ENCODE data around the gene JUP.
"Not testable (repeated sequence)": the region's sequence is repeated elsewhere in the genome, so short reads cannot be mapped to it uniquely, and the experiment has no call there.

JUP gene

DNA sequence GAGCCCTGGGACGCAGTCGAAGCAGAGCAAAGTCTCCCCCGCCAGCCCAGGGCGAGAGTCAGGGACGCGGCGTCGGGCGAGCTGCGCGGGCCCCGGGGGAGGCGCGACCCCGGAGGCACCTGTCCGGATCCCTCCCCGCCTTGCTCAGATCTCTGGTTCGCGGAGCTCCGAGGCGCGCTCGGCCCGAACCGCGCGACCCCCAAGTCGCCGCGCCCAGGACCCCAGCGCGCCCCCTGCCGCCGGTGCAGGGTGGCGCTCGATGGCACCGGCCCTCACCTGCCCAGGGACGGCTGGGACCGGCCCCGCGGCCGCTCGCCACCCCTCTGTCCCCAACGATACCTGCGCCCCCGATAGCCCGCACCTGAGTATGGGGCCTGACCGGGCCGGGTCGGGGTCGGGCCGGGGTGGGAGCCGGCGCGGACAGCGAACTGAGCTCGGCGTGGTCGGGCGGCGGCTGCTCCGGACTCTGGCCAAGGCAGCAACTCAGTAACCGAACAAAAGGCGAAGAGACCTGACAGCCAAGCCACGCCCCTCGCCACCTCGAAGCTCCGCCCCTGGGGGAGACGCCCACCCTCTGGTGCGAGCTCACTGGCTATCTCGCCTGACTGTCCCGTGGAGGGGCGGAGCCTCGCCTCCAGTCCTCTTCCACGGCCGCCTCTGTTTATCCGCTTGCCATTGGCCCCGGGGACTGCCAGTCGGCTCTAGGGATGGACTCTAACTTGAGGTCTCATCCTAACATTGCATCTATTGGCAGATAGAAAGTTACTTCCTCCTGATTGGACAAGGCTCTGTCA is at the start of gene JUP:
Gene JUP (minus strand): TSS at position 485 of the 794 bp plus-strand sequence. CDS start 14,857 bp downstream, outside the sequence.
- DNase-seq: peak; percentile 98

GRCh38 chr17:41835800-41836549 is 49.5 kb upstream of the JUP start, which contains the start of gene NT5C3B:
Gene NT5C3B (minus strand): TSS chr17:41836232. CDS start chr17:41836193, 39 bp downstream.
- no peak for DNase-seq

GRCh38 chr17:41835214-41835799 is 48.8 kb upstream of the JUP start:
- no peak for DNase-seq

DNA sequence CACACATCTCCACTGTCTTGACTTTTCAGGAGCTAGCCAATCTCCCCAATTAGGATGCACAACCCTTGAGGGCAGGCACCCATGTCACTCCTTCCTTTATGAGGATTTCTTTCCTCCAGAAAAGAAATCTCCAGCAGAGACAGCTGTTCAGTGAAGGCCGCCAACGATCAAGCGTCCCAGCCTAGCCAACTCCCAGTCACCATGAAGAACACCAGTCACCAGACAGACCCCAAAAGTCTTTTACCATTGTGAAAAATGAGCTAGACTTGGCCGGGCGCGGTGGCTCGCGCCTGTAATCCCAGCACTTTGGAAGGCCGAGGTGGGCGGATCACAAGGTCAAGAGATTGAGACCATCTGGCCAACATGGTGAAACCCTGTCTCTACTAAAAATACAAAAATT is 43.5 kb upstream of the JUP start:
- not testable (repeated sequence) for DNase-seq

GRCh38 chr17:41825175-41825845 is 38.8 kb upstream of the JUP start:
- DNase-seq: no peak

DNA sequence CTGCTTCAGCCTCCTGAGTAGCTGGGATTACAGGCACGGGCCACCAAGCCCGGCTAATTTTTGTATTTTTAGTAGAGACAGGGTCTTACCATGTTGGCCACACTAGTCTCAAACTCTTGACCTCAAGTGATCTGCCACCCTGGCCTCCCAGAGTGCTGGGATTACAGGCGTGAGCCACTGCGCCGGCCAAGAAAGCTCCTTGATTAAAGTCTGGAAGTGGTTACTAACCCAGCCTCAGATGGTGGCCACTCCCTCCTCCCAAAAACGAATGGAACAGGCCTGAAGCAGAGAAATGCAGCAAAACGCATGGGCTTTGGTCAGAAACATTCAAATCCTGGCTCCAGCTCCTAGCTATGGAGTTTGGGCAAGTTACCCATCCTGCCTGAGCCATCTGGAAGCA is 37.6 kb upstream of the JUP start:
- DNase-seq: no peak

- no peak for DNase-seq
Measured at GRCh38 chr17:41823580-41823979, 37.1 kb upstream of the JUP start.

GRCh38 chr17:41823141-41823524 is 36.6 kb upstream of the JUP start:
- no peak for DNase-seq

GRCh38 chr17:41822216-41823140 is 36.0 kb upstream of the JUP start:
- DNase-seq: no peak

DNA sequence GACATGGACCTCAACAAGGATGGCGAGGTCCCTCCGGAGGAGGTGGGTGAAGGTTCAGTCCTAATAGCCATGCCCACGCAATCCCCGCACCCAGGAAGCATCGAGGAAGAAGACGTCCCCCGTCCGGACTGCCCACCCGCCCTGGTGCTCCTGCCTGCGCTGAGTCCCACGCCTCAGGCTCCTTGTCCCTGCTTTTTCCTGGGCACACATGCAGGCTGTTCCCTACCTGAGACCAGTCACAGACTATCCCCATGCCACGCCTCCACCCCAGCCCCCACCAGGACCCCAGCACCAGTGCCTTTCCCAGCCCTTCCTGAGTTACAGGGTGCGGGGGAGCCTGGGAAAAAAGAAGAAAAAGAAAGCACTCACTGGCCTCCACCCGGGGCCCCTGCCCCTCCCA is 35.3 kb upstream of the JUP start:
- DNase-seq: no peak

GRCh38 chr17:41818024-41818423 is 31.5 kb upstream of the JUP start:
- no peak for DNase-seq

DNA sequence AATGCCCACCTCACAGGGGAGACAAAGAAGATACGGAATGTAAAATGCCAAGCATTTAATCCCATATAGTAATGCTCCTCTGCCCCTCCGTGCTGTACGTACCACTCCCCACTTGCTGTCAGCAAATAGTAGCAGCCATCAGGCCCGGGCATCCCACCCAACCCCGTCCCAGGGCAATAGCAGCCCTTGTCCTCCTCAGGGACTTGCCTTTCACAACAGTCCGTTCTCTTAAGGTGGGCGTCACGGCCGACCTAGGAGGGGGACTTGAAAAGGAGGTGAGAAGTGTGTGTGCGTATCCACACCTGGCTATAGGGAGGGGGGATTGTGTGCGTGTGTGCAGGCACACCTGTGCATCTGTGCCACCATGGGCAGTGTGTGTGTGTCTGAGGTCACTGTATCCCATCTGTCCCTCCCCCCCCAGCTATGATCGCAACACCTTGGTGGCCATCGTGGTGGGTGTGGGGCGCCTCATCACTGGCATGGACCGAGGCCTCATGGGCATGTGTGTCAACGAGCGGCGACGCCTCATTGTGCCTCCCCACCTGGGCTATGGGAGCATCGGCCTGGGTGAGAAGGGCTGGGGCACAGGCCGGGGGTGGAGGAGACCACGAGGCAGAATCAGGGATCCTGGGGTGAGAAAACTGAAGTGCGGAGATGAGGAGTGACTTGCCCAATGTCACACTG is 30.3 kb upstream of the JUP start:
- no peak for DNase-seq

- DNase-seq: no peak
Measured at GRCh38 chr17:41814195-41814594, 27.7 kb upstream of the JUP start.

- no peak for DNase-seq
Measured at GRCh38 chr17:41813699-41814124, 27.2 kb upstream of the JUP start.

DNA sequence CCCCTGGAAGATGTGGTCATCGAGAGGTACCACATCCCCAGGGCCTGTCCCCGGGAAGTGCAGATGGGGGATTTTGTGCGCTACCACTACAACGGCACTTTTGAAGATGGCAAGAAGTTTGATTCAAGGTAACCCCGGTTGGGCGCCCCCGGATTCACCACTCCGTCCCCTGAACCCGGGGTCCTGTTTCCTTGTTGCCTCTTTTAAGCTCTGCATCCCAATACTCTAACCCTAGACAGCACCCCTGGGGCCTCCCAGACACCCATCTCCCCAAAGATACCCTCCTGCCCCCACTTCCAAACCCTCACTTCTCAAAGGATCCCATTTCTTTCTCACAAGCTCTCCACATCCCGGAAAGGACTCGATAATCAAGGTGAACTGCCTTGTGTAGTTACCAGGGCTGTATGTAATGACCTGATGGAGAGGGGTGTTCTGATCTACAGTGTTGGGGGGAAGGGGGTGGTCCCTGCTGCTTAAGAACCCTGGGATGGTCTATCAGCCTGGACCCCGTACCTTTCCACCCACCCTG is 26.7 kb upstream of the JUP start:
- no peak for DNase-seq

DNA sequence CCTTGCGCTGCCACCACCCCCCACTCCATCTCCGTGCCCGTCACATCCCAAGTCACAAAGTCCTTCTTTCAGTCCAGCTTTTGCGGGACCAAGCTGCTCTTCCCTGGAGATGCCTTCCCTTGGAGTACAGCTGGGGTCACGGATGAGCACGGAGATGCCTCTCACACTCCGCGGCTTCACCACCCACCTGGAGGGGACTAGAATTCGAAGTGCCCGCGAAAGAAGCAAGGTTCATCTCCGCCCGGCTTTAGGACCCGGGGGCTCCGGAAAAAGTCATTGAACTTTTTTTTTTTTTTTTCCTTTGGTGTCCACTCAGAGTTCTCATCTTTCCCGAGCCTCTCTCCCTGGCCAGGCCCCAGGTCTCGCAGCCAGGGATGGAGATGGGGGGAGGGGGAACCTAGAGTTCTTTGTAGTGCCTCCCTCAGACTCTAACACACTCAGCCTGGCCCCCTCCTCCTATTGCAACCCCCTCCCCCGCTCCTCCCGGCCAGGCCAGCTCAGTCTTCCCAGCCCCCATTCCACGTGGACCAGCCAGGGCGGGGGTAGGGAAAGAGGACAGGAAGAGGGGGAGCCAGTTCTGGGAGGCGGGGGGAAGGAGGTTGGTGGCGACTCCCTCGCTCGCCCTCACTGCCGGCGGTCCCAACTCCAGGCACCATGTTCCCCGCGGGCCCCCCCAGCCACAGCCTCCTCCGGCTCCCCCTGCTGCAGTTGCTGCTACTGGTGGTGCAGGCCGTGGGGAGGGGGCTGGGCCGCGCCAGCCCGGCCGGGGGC is 26.1 kb upstream of the JUP start, which contains the start of gene FKBP10:
Gene FKBP10 (plus strand): TSS at position 624 of the 771 bp plus-strand sequence. CDS start 31 bp downstream, at position 655.
- no peak for DNase-seq

GRCh38 chr17:41811549-41812380 is 25.3 kb upstream of the JUP start, which contains the start of gene P3H4:
Gene P3H4 (minus strand): TSS chr17:41811949. CDS start chr17:41811915, 34 bp downstream.
- no peak for DNase-seq

DNA sequence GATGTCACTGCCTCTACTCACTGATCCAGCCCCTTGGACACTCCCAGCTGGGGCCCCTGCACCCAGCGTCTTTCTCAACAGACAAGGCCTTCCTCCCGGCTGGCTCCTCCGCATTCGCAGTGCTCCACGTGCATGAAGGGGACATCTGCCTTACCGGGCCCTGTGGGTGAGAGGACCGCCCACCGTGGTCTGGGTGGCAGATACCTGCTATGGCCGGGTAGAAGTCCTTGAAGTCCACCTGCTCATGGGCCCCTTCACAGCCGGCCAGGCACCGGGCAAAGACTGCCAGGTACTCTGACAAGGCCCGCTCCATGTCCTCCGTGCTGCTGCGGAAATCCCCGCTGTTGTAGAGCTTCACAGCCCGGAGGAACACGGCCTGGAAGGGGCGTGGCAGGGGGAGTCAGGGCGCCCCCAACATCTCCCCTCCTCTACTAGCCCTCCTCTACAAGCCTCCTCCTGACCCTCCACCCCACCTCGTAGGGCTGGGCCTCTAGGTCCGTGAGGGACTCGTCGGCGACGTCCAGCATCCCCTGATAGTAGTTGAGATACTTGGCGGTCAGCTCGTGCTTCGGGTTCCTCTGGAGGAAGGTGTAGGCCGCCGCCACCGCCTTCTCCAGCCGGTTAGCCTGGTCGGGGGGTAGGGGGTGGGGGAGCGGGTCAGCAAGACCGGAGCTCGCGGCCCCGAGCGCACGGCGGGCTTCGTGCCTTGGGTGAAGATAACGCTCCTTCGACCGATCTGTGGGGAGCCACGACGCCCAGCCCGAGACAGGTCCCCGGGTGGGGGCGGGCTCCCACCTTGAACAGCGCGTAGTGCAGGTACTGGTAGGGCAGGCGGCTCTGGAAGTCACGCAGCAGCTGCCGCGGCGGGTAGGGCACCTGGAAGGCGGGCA is 24.4 kb upstream of the JUP start:
- no peak for DNase-seq
